DOHH2 (cell line): ENCODE measurements around the gene PRG2.

ENCODE experiments used
- H3F3A ChIP-seq: fragments of 200-600 bp; sonication (generic), shearing (Covaris generic); 2 replicates; pipeline ENCODE4 v1.6.0; 2016; ENCODE audit warnings: antibody characterized with exemption, mild to moderate bottlenecking; ENCODE audit not compliant: control insufficient read depth, insufficient read depth
- H3K27ac ChIP-seq: fragments of 200-600 bp; sonication (generic); 2 replicates; pipeline ENCODE4 v1.5.1; 2014; ENCODE audit warnings: low read depth, mild to moderate bottlenecking, low read length, moderate library complexity
- H3K27me3 ChIP-seq: fragments of 200-600 bp; sonication (generic); 2 replicates; pipeline ENCODE4 v1.6.1; 2014; ENCODE audit warnings: mild to moderate bottlenecking, low read length, mixed read lengths; ENCODE audit not compliant: control insufficient read depth
- H3K36me3 ChIP-seq: fragments of 200-600 bp; sonication (generic); 2 replicates; pipeline ENCODE4 v1.6.1; 2014; ENCODE audit warnings: mild to moderate bottlenecking, low read length, moderate library complexity, mixed read lengths; ENCODE audit not compliant: control insufficient read depth
- H3K4me1 ChIP-seq: fragments of 200-600 bp; sonication (generic); 2 replicates; pipeline ENCODE4 v1.6.1; 2014; ENCODE audit warnings: mild to moderate bottlenecking, low read length, mixed read lengths; ENCODE audit not compliant: control insufficient read depth
- H3K4me2 ChIP-seq: fragments of 200-600 bp; sonication (generic); 2 replicates; pipeline ENCODE4 v1.6.0; 2014; ENCODE audit warnings: mild to moderate bottlenecking, low read length, moderate library complexity
- H3K4me3 ChIP-seq: fragments of 200-600 bp; sonication (generic); 2 replicates; pipeline ENCODE4 v1.5.1; 2014; ENCODE audit warnings: mild to moderate bottlenecking, low read length, mixed read lengths
- H3K79me2 ChIP-seq: fragments of 200-600 bp; sonication (generic); 2 replicates; pipeline ENCODE4 v1.6.1; 2014; ENCODE audit warnings: mild to moderate bottlenecking, low read length, mixed read lengths; ENCODE audit not compliant: control insufficient read depth
- H3K9me2 ChIP-seq: fragments of 200-600 bp; sonication (generic); replicated peaks from 2 replicates; pipeline ENCODE4 v1.6.1; 2014; ENCODE audit warnings: mild to moderate bottlenecking, low read length, mixed read lengths; ENCODE audit not compliant: control insufficient read depth
- H3K9me3 ChIP-seq: fragments of 200-600 bp; sonication (generic); 2 replicates; pipeline ENCODE4 v1.6.1; 2014; ENCODE audit warnings: antibody characterized with exemption, low read length, mixed read lengths; ENCODE audit not compliant: control insufficient read depth, insufficient read depth
- H4K20me1 ChIP-seq: fragments of 200-600 bp; sonication (generic); 2 replicates; pipeline ENCODE4 v1.6.0; 2014; ENCODE audit warnings: low read depth, mild to moderate bottlenecking, antibody characterized with exemption, low read length, moderate library complexity; ENCODE audit not compliant: control insufficient read depth, insufficient read depth
- CTCF ChIP-seq: fragments of 200-600 bp; sonication (generic); IDR thresholded peaks from one replicate; pipeline ENCODE4 v1.5.1; 2014; ENCODE audit warnings: antibody characterized with exemption, mild to moderate bottlenecking, low read depth, low read length; ENCODE audit not compliant: poor library complexity, severe bottlenecking
- EZH2phosphoT487 ChIP-seq: fragments of 200-600 bp; sonication (generic); IDR thresholded peaks from 2 replicates; pipeline ENCODE4 v1.6.1; 2017; ENCODE audit warnings: borderline replicate concordance, mild to moderate bottlenecking, antibody characterized with exemption, low read length, moderate library complexity, mixed read lengths

PRG2 gene

GRCh38 chr11:57373146-57373545 lies 17.3 kb downstream of the PRG2 start:
- Histone ChIP-seq H3K9me2 (no peaks in the 10 kb centered on the region), H3K27ac (no peak overlapping the region), H3K79me2 (no peaks in the 10 kb centered on the region), H3K9me3 (no peaks in the 10 kb centered on the region), H3K4me3 (no peak overlapping the region), H3K27me3 (no peaks in the 10 kb centered on the region; the same call in 1 of the 2 replicates), H3F3A (no peaks in the 10 kb centered on the region), H3K4me2 (no peak overlapping the region), H3K36me3 (no peaks in the 10 kb centered on the region), H3K4me1 (no peaks in the 10 kb centered on the region), H4K20me1 (no peaks in the 10 kb centered on the region)
- no peak for TF ChIP-seq CTCF
- no peak for TF ChIP-seq EZH2phosphoT487

DNA sequence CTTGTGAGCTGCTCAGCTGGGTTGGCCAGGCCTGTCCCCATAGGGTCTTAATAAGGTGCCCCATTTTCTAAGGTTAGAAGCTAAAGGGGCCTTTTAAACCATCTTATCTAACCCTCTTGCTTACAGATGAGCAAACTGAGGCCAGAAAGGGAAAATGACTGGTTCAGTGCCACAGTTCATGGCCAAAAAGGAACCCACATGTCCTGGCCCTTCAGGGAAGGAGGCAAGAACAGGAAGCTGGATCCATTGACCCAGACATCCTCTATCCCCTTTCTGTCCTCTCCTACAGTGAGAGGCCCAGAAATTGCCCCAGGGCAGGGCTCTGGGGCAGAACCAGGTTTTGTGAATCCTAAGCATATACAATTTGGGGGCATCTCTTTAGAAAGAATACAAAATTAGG lies 19.5 kb downstream of the PRG2 start:
- H3K4me2 ChIP-seq: no peak overlapping the region
- H3K79me2 ChIP-seq: no peaks in the 10 kb centered on the region
- H3K4me3 ChIP-seq: no peak overlapping the region
- H4K20me1 ChIP-seq: no peaks in the 10 kb centered on the region
- no peaks in the 10 kb centered on the region for H3K9me3 ChIP-seq
- no peaks in the 10 kb centered on the region for H3K36me3 ChIP-seq
- TF ChIP-seq CTCF: no peak
- no peaks in the 10 kb centered on the region for H3K4me1 ChIP-seq
- H3F3A ChIP-seq: no peaks in the 10 kb centered on the region
- no peak overlapping the region for H3K27ac ChIP-seq
- no peaks in the 10 kb centered on the region for H3K9me2 ChIP-seq
- H3K27me3 ChIP-seq: no peaks in the 10 kb centered on the region; the same call in 1 of the 2 replicates

DNA sequence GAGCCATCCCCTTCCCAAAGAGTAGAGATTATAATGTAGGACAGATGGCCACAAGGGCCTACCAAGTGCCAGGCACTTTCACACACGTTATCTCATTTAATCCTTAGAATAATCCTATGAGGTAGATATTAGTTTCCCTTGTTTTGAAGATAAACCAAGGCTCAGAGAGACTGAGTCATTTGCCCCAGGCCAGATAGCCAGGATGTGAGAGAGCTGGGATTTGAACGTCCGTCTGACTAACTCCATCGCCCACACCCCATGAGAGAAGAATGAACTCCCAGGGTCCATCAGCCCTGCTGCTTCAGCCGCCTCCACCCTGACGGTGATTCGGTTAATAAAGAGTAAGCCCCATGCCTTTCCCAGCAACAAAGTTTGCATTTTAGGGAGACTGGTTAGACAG lies 20.2 kb downstream of the PRG2 start:
- Histone ChIP-seq H3K4me2 (no peak overlapping the region), H4K20me1 (no peaks in the 10 kb centered on the region), H3K79me2 (no peaks in the 10 kb centered on the region), H3K36me3 (no peaks in the 10 kb centered on the region), H3K9me3 (no peaks in the 10 kb centered on the region), H3K4me1 (no peaks in the 10 kb centered on the region), H3F3A (no peaks in the 10 kb centered on the region), H3K4me3 (no peak overlapping the region), H3K27me3 (peaks cover 2% of the 10 kb centered on the region; the same call in 1 of the 2 replicates), H3K27ac (no peak overlapping the region), H3K9me2 (no peaks in the 10 kb centered on the region)
- TF ChIP-seq EZH2phosphoT487 (no peak), CTCF (no peak)

DNA sequence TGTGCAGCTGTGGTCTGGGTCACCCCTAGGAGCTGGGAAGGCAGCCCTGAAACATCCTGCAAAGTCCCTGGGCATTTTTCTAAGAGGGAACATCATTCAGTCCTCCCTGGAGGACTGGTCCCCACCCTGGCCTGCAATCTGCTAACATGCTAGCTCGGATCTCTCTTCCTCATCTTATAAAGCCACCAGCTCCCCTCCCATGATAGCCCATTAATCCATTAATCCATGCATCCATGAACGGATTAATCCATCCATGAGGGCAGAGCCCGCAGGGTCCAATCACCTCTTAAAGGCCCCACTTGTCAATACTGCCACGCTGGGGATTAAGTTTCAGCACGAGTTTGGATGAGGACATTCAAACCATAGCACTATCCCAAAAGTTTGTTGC lies 21.6 kb downstream of the PRG2 start:
- H3K27ac ChIP-seq: no peak overlapping the region
- no peak overlapping the region for H3K4me2 ChIP-seq
- H3K9me2 ChIP-seq: no peaks in the 10 kb centered on the region
- no peaks in the 10 kb centered on the region for H3K79me2 ChIP-seq
- TF ChIP-seq CTCF (no peak), EZH2phosphoT487 (no peak)
- H3K27me3 ChIP-seq: peaks cover 4% of the 10 kb centered on the region; the same call in 1 of the 2 replicates
- no peaks in the 10 kb centered on the region for H3F3A ChIP-seq
- no peaks in the 10 kb centered on the region for H3K36me3 ChIP-seq
- H3K9me3 ChIP-seq: no peaks in the 10 kb centered on the region
- H4K20me1 ChIP-seq: no peaks in the 10 kb centered on the region
- H3K4me3 ChIP-seq: no peak overlapping the region
- no peaks in the 10 kb centered on the region for H3K4me1 ChIP-seq
